Upper lobe of left lung (tissue), 4 donors: ENCODE results near the gene ZNF546.

ENCODE experiments used
- POLR2A ChIP-seq, 4 donors: fragments of 450-650 bp; IDR thresholded peaks; one replicate each; pipeline ENCODE4 v1.5.1; 2016 to 2017; ENCODE audit warnings: antibody characterized with exemption in 4 of 4, mild to moderate bottlenecking in 2 of 4
- POLR2AphosphoS5 ChIP-seq, 2 donors: sonication (generic); formaldehyde crosslinking; IDR thresholded peaks; one replicate each; pipeline ENCODE4 v1.5.1; 2017; ENCODE audit warnings: antibody characterized with exemption in 2 of 2
- TF ChIP-seq, protein P1 (sequence below), 6 experiments: fragments of 450-650 bp in 4 of 6; fragments of 200-600 bp in 2 of 6; sonication (generic) in 2 of 6; IDR thresholded peaks; one replicate each; pipeline ENCODE4 v1.5.1; 2016 to 2019; ENCODE audit warnings: antibody characterized with exemption in 6 of 6

DNA sequence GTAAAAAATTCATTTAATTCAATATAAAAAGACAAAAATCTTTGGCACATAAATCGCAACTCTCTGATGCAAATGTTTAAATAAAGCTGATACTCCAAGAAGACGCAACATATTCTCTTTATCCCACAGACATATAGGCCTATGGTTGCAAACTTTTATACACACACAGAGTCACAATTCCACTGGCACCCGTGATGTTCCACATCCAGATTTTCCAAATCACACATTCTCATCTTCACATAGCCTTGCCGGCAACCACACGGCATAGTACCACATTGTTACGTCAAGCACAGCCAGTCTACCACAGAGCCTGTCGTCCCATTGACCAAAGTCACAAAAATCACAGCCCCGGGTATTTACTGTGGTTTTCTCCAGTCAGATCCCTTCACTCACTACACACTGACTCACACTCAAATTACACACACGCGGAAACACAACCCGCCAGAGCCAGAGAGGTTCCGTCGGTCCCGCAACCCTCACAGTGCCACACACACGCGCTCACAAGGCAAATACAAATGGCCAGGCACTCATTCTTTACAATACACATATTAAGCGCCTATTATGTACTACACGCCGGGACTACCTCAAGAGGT lies 546 bp upstream of the ZNF546 start:
- TF ChIP-seq, protein P1, sequence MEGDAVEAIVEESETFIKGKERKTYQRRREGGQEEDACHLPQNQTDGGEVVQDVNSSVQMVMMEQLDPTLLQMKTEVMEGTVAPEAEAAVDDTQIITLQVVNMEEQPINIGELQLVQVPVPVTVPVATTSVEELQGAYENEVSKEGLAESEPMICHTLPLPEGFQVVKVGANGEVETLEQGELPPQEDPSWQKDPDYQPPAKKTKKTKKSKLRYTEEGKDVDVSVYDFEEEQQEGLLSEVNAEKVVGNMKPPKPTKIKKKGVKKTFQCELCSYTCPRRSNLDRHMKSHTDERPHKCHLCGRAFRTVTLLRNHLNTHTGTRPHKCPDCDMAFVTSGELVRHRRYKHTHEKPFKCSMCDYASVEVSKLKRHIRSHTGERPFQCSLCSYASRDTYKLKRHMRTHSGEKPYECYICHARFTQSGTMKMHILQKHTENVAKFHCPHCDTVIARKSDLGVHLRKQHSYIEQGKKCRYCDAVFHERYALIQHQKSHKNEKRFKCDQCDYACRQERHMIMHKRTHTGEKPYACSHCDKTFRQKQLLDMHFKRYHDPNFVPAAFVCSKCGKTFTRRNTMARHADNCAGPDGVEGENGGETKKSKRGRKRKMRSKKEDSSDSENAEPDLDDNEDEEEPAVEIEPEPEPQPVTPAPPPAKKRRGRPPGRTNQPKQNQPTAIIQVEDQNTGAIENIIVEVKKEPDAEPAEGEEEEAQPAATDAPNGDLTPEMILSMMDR (IDR thresholded peaks at IDR 0.05) = no peak
- TF ChIP-seq POLR2AphosphoS5 (IDR thresholded peaks at IDR 0.05) (no peak), POLR2A (IDR thresholded peaks at IDR 0.05) (no peak)
